Kidney (tissue), 14 donors: ENCODE data around the gene FAR1. TPM values are rescaled to one million over a fixed set of nuclear protein-coding genes. Genes with fewer than 3 reads are reported as not detected.

ENCODE experiments used
- DNase-seq, 5 donors: peaks; one replicate each; pipeline ENCODE4 v3.0.0-alpha.2; 2013 to 2020
- FAIRE-seq: peaks from 2 replicates; lab custom pipeline; 2012; peaks lifted over from hg19 to GRCh38; lab: Jason Lieb, UNC
- H3K27ac ChIP-seq, 2 donors: one replicate each; pipeline ENCODE4 v1.7.0; 2013; ENCODE audit warnings: low read depth in 2 of 2, low read length in 2 of 2, inconsistent platforms in 1 of 2
- H3K27me3 ChIP-seq: one replicate; pipeline ENCODE4 v1.7.1; 2013; ENCODE audit warnings: low read length, inconsistent platforms; ENCODE audit not compliant: control insufficient read depth, insufficient read depth
- H3K36me3 ChIP-seq, 3 donors: one replicate each; pipeline versions ENCODE4 v1.7.0 to v1.7.1; 2013; ENCODE audit warnings: low read length in 3 of 3, control low read depth in 1 of 3, inconsistent platforms in 1 of 3; ENCODE audit not compliant: insufficient read depth in 3 of 3, control insufficient read depth in 2 of 3
- H3K4me1 ChIP-seq, 3 donors: one replicate each; pipeline versions ENCODE4 v1.7.0 to v1.7.1; 2013; ENCODE audit warnings: low read length in 3 of 3, inconsistent platforms in 1 of 3, low read depth in 1 of 3; ENCODE audit not compliant: control insufficient read depth in 2 of 3, insufficient read depth in 2 of 3
- H3K4me3 ChIP-seq, 3 donors: one replicate each; pipeline versions ENCODE4 v1.7.0 to v1.8.1; 2013; ENCODE audit warnings: low read length in 3 of 3, control low read depth in 1 of 3, inconsistent platforms in 1 of 3
- H3K9ac ChIP-seq, 3 donors: one replicate each; pipeline versions ENCODE4 v1.7.0 to v1.7.1; 2013; ENCODE audit warnings: low read length in 3 of 3, control low read depth in 1 of 3, inconsistent platforms in 1 of 3
- H3K9me3 ChIP-seq, 3 donors: one replicate each; pipeline versions ENCODE4 v1.7.0 to v1.7.1; 2013; ENCODE audit warnings: low read length in 3 of 3, control low read depth in 1 of 3, inconsistent platforms in 1 of 3; ENCODE audit not compliant: control insufficient read depth in 2 of 3, insufficient read depth in 1 of 3
- CTCF ChIP-seq: IDR thresholded peaks from 3 replicates; pipeline ENCODE4 v1.5.1; 2012; ENCODE audit warnings: mild to moderate bottlenecking, moderate library complexity, borderline replicate concordance; ENCODE audit not compliant: insufficient read depth; ENCODE audit errors: extremely low read depth
- intact Hi-C: fragments of 100-400 bp; cut with DNase I; formaldehyde crosslinking; loops from one replicate; pipeline ENCODE4 v1.11.1; 2022
- polyA plus RNA-seq: library from polyadenylated mRNA; stranded (reverse); fragments of 350-450 nt; fragmentation: Illumina TruSeq; extraction: RNeasy Lipid Tissue Mini Kit (QIAGEN cat#74804); gene quantifications from one replicate; pipeline ENCODE4 v1.2.3, GENCODE V29; 2014; ENCODE audit warnings: low read depth, low replicate concordance; ENCODE audit not compliant: insufficient read depth
- total RNA-seq: library from RNA; stranded (reverse); fragmentation: NEBNext Ultra II Directional; extraction: Animal tissue kit (Norgen Biotek cat#: 25700); gene quantifications from one replicate; pipeline ENCODE4 v1.2.1, GENCODE V29; 2021
- donor health status: control.
- donor health status: control.
- donor health status: control.
- donor health status: control.
- donor health status: control.
- donor health status: DM: yes; HTN: yes; CAD: no.
- donor health status: Normal renal cell carcinoma (clear cell type).

Gene FAR1
- total and polyA plus RNA-seq, 2 donors from 2014 or later: 12.6 to 53.7 TPM

- DNase-seq (no peak), FAIRE-seq (no peak)
- no peaks in the 10 kb centered on the region for H3K27me3 ChIP-seq
- no peak overlapping the region for H3K4me3 ChIP-seq
- no peaks in the 10 kb centered on the region for H3K4me1 ChIP-seq
- no peak overlapping the region for H3K9ac ChIP-seq
- no peak for TF ChIP-seq CTCF
- intact Hi-C loops: no loop called here
- H3K36me3 ChIP-seq: no peaks in the 10 kb centered on the region
- H3K27ac ChIP-seq: no peak overlapping the region
- no peaks in the 10 kb centered on the region for H3K9me3 ChIP-seq
Observed at GRCh38 chr11:13759050-13759449, 90.6 kb downstream of the FAR1 start.

DNA sequence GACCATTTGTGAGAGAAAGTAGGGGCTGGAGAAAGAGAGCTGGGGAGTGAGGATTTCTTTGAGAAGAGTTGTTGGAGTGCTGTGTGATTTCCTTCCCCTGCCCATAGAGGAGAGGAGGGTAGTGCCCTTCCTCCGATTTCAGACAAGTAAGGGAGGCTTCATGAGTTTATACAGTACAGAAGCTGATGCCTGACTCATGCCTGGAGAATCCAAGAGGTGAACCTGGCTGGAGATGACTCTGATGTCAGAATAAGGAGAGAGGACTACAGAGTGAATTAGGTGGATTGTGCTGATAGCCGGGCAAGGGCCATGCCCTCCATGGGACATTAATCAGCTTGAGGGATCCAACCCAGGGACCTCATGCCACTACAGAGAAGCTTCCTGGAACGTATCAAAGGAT lies 91.6 kb downstream of the FAR1 start:
- no peak overlapping the region for H3K9ac ChIP-seq
- no peak for FAIRE-seq
- H3K36me3 ChIP-seq: no peaks in the 10 kb centered on the region
- H3K27me3 ChIP-seq: no peaks in the 10 kb centered on the region
- no peak overlapping the region for H3K4me3 ChIP-seq
- H3K27ac ChIP-seq: no peak overlapping the region
- no peaks in the 10 kb centered on the region for H3K9me3 ChIP-seq
- H3K4me1 ChIP-seq: no peaks in the 10 kb centered on the region
- DNase-seq: no peak
- intact Hi-C loops: no loop called here
- TF ChIP-seq CTCF: no peak

- H3K9me3 ChIP-seq: no peaks in the 10 kb centered on the region
- DNase-seq: no peak
- no peaks in the 10 kb centered on the region for H3K27me3 ChIP-seq
- intact Hi-C loops: no loop called here
- no peak overlapping the region for H3K9ac ChIP-seq
- FAIRE-seq: no peak
- TF ChIP-seq CTCF: no peak
- no peaks in the 10 kb centered on the region for H3K4me1 ChIP-seq
- H3K4me3 ChIP-seq: no peak overlapping the region
- H3K27ac ChIP-seq: no peak overlapping the region
- H3K36me3 ChIP-seq: no peaks in the 10 kb centered on the region
Observed at GRCh38 chr11:13761250-13761649, 92.8 kb downstream of the FAR1 start.

- no peak for FAIRE-seq
- TF ChIP-seq CTCF: no peak
- intact Hi-C loops: no loop called here
- H3K4me1 ChIP-seq: no peaks in the 10 kb centered on the region
- H3K27ac ChIP-seq: no peak overlapping the region
- DNase-seq: no peak
- no peak overlapping the region for H3K4me3 ChIP-seq
- H3K36me3 ChIP-seq: no peaks in the 10 kb centered on the region
- no peaks in the 10 kb centered on the region for H3K9me3 ChIP-seq
- no peaks in the 10 kb centered on the region for H3K27me3 ChIP-seq
- H3K9ac ChIP-seq: no peak overlapping the region
Observed at GRCh38 chr11:13761716-13762115, 93.2 kb downstream of the FAR1 start.
